Activated T-cell treated with anti-CD3 and anti-CD28 coated beads for 4 hours (primary cell): ENCODE data around the gene P4HA3.
A peak's percentile ranks its signal among the peaks of the same experiment; 100 is the strongest.

Experiments
- DNase-seq: peaks from one replicate; pipeline ENCODE4 v3.0.0-alpha.2; 2020

Gene P4HA3

DNA sequence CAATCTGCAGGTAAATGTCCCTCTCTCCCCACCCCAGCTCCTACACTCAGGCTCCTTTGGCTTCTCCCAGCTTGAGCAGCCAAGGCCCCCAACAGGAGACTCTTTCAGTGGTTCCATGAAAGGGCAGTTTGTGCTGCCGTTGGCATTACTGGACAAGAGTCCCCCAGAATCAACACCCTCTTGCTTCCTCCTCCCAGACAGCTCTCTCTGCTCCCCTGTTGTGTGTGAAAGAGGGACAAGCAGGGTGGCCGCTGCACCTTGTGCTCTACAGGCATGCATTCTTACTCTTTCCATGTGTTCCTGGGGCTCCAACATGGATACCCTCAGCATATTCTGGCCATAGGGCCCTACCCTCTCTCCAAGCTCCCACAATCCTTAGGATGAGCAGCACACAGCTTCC, 48.7 kb downstream of the P4HA3 start:
- no peak for DNase-seq

DNA sequence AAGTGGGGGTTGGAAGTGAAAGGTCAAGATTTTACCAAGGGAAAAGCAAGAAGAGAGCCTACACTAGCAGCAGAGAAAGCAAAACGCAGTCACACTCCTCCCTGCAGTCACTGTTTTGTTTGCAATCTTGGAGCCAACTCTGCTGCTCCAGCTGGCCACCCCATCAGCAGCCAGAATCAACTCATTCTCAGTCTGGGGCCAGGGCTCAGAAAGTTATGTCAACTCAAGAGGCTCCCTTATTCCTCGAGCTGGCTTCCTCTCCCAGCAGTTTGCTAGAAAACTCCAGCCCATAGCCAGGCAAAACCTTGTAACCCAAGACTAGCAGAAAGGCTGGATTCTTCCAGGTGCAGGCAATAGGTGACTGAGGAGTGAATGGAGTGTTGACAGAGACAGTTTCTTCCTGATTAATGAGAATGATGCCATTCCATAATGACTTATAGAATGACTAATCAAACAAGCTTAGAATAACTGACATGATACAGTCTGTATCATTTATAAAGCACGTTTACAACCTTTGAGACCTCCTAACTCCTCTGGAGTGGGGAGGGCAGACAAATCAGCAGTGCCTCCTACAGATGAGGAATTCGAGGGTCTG, 53.4 kb downstream of the P4HA3 start:
- no peak for DNase-seq

DNA sequence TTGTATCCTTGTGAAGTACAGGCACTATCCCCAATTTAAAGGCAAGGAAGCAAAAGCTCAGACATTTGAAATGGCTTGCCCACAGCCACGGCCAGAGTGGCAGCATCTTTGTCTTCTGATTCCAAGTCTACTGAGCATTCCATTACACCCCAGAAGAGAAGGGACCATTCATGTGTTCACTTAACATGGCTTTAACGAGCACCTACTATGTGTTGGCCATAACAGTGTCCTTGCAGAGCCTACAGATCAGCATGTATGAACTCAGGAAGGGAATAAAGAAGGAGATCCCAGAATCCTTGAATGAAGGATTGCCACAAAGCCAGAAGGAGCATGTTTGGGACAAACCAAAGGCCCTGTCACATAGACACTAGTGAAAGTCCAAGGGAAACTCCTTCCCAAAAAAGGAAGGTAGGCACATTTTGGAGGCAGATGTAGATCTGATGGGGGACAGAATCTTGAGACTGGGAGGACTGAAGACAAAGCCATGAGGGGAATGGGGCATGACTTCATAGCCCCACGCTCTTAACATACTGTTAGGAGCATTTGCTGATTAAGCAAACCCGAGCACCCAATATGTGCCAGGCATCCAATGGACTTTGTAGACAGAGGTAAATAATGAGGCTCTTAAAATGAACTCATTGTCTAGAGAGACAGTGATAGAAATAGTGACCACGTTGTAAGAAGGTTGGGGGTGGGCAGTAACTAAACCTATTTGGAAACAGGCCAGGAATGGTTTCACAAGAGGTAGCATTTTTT, 54.9 kb downstream of the P4HA3 start:
- DNase-seq = no peak

DNA sequence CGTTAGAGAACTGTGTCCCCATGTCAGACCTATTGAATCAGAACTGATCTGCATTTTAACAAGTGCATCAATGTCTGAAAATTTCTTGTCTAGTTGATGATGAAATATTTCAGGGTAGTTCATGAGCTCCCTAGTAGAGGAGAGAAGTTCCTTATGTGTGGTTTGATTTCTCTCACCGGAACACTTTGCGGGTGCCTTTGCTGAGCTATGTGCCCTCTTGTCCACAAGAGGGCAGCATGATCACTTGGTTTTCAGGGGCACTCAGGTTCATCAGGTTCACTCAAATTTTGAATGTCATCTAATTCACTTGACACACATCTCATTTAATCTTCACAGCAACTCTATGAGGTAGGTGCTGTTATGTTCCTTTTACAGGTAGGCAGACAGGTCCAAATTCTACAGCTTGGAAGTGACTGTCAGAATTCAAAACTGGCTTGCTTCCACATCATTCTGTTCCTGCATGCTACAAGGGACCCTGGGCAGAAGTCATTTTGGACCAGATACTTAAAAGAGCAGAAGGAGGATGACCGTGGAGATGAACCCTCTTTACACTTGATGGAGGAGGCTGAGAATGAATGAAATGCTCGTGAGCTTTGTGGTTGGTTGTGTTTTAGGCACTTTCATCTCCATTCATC, 55.6 kb downstream of the P4HA3 start:
- peak; percentile 42 for DNase-seq

DNA sequence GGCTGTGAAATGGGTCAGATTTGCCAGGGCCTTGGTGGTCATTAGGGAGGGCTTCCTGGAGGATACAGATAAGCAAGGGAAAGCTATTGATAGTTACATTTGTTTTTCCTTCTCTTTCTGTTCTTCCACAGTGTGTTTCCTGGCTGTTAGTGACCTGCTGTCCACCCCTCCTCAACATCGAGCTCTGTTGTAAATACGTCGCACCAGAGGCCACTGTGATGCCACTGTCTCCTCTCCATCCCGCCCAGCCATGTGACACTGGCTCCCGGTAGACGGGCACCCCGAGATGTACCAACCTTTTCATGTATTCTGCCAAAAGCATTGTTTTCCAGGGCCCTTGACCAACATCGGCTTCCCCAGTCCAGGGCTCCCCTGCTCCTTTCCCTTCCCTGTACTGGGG, 58.1 kb downstream of the P4HA3 start:
- DNase-seq = no peak

DNA sequence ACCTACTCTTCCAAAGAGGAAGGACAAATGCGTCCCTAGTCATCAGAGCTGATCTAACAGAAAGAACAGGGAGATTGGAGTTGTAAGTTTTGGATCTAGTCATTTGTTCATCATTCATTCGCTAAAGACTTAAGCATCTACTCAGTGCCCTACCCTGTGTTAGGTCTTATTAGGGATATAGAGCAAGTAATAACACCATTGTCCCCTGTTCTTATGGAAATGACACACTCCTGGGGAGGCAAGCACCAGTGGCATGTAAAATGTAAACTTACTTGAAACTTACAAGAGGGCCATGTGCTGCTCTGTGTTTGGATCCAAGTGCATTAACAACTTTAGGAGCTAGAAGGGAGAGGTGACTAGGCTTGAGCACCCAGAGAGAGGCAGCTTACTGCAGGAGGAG, 61.9 kb downstream of the P4HA3 start:
- no peak for DNase-seq

DNA sequence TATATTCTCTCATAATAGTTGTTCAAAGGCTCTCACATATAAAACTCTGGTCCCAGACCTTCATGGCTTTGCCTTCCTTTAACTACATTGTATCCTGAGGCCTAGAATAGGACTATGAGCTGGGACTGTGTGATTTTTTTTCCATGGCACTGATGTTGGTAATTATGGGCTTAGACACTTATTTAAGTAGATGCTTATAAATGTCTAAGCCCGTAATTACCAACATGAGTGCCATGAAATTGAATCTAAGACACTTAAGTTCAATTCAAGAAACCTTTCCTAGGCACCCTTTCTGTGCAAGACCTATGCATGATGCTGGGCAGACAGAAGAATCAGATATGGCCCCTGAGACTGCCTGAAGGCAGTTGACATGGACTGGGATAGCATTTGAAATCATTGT, 63.0 kb downstream of the P4HA3 start:
- DNase-seq = no peak

DNA sequence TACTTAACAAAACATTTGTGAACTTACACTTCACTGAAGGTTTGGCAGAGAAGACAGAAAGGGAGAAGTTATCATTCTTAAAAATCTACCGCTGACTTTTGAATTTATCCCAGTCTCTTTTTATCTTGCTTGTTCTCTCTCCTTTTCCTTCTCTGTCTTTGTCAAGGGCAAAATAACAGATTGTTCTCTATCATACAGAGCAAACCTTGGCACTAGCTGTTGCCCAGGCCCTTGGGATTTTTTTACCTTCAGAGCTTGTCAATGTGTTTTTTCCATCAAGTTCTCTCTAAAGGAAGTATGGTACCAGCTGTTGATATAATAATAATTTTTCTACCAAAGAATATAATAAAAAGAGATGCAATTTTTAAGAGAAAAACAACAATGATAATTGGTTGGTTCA, 73.2 kb downstream of the P4HA3 start:
- no peak for DNase-seq

DNA sequence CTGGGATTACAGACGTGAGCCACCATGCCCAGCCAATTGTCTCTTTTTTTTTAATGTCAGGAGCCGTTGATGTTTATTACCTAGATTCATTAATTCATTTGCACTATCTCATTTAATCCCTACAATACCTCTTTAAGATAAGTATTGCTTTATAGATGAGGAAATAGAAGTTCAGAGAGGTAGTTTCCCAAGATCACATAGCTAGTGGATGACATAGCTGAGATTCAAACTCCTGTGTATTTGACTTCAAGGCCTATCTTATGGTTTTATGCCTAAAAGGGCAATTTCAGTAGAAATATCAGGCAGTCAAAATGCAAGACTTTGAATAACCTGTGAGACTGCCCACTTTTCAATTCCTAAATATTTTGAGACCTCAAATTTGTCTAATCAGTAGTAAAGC, 73.9 kb downstream of the P4HA3 start:
- DNase-seq = no peak

DNA sequence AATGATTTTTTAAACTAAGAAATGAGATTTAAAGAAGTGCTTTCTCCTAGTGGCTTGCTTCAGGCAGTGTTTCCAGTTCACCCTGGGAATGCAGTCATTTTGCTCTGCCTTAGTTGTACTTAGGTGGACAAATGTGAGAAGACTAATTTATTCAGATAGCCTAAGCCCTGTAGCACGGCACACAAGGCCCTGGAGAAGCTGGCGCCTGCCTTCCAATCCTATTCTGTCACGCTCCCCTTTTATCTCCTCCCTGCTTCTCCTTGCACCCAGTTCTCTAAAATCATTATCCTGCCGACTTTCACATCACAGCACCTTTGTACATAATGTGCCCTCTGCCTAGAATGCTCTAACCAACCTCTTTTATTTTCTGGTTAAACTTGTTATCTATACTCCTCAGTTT, 76.3 kb downstream of the P4HA3 start:
- DNase-seq = no peak

DNA sequence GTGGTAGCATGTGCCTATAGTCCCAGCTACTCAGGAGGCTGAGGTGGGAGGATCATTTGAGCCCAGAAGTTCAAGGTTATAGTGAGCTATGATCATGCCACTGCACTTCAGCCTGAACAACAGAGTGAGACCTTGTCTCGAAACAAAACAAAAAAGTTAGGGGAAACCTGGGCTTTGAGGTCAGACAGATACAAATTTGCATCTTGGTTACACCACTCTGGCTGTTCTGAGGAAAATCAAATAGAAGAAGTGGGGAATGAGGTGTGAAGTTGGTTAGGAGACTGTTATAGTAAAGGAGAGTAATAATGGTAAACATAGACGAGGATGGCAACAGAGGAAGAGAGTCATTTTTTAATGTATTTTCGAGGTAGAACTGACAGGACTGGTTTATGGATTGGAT, 77.8 kb downstream of the P4HA3 start:
- DNase-seq = no peak

DNA sequence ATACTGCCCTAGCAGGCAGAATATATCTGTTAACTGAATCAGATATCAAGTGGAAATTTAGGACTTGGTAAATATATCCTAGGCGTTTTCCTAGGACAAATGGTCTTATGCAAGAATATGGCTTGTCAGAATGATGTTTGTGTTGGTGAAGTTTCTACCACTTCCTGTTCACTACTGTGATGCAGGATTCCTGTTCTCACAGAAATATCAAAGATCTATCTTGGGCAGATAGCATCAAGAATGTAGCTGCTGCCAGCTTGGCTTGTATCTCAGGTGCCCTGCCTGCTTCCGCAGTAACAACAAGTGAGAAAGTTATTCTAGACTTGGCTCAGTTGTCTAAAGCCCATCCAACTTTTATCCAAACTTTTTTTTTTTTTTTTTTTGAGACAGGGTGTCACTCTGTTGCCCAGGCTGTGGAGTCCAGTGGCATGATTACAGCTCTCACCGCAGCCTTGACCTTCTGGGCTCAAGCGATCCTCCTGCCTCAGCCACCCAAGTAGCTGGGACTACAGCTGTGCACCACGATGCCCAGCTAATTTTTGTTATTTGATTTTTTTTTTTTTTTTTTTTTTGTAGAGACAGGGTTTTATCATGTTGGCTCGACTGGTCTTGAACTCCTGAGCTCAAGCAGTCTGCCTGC, 79.0 kb downstream of the P4HA3 start:
- DNase-seq = no peak

DNA sequence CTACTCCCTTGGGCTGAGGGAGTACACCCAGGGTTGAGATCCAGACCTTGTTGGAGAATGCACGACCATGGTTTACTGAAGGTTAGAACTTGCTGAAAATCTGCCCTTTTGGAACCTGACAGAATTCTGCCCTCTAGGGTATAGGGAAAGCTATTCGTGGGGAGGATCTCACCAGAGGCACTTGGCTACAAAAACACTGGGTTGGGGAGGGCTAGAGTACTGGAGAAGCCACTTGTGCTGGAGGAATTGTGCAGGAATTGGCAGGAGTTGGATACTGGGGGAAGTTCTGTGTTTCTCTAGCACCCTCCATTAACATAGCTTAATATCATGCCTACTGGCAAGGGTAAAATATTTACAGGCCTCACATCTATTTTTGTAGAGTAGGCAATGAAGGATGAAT, 84.5 kb downstream of the P4HA3 start:
- DNase-seq = no peak

DNA sequence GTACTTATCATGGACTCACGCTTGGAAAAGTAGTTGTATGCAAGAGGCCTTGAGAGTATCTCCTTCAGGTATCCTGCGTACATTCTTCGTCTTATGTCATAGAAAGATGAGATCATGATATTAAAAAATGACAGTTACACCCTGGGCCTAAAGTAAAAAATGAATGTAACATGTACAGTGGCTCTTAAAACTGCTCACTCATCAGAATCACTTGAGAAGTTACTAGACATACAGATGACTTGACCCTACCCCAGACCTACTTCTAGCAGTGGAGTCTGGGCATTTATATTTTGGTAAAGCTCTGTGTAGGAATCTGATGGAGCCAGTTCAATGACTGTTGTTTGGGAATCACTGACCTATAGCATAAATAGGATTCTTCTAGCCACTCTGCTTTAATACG, 85.9 kb downstream of the P4HA3 start:
- DNase-seq = no peak

DNA sequence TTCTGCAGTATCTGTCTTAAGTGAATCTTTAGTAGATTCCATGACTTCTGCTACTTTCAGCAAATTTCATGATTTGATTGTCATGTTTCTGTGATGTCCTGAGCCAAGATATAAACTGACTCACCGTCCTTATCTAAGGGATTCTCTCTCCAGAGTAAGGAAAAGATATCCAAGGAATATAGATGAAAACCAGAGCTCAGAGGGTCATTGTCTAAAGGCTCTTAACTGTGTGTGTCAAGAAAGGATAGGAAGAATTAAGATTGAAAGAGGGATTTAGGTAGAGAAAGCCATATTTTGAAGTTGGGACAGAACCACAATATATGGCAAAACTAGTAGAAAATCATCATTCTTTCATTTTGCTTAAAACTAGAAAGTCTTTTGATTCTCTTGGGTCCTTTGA, 89.6 kb downstream of the P4HA3 start:
- DNase-seq = no peak

DNA sequence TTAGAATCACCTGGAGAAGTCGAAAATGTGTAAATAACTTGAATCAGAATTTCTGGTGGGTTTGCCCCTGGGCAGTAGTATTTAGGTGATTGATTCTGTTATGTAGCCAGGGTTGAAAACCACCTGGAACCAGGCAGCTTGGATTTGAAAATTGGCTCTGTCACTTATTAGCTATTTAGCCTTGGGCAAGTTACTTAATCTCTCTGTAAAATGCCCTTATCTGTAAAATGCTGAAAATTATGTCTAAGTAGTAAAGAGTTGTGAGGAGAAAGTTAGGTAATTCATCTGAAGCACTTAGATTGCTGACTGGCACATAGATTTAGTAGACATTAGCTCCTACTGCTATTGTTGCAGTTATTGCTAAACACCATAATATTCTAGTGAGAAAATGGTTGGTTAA, 91.1 kb downstream of the P4HA3 start:
- no peak for DNase-seq
